Measurements from ENCODE around the gene AKAP13. TPM values are rescaled to one million over a fixed set of nuclear protein-coding genes. Genes with fewer than 3 reads are reported as not detected.

Gene AKAP13
- total and polyA plus RNA-seq, 2 donors (not counting 1 experiment from before 2014, with no cell fraction given): 73.8 to 358 TPM

DNA sequence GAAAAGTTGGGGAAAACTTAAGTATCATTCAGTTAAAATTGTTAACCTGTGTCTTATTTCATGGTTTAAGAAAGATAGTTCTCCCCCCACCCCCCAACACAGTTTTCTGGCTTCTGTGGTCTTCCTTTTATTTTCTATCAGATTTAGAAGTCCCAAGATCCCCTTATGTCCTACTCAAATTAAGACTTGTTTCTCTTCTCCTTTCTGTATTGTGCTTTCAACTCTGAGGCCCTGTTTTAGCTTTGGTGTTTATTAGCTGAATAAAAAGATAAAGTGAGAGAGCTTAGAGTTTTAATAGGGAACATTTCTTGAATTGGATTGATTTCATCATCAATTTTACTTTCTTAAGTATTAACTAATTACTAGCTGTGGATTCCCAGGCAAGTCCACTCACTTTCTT is 62.6 kb downstream of the AKAP13 start:
- Histone ChIP-seq H3K9me3 (ENCODE audit: control extremely low read depth in 1 of 3, control insufficient read depth in 2 of 3, insufficient read depth in 1 of 3, low read length in 2 of 3) (peaks cover 0 to 3% (median 0%) of the 10 kb centered on the region in 3 donors), H3K4me3 (ENCODE audit: control extremely low read depth in 1 of 5, extremely low read depth in 1 of 5, insufficient read depth in 1 of 5, low read depth in 2 of 5, low read length in 4 of 5) (peak overlapping the region in 1 of 5 experiments; percentile 46), H3K27ac (ENCODE audit: low read length in 2 of 2) (peak overlapping the region; percentile 53 to 80), H3K4me2 (replicated peaks; ENCODE audit: low read depth, low read length, poor library complexity, severe bottlenecking) (peak overlapping the region; percentile 67), H2AFZ (ENCODE audit: insufficient read depth, low read depth, low read length, poor library complexity, severe bottlenecking) (no peak overlapping the region), H4K20me1 (ENCODE audit: control insufficient read depth, insufficient read depth, low read length, poor library complexity, severe bottlenecking) (peaks cover 40% of the 10 kb centered on the region), H3K9ac (ENCODE audit: low read length) (peak overlapping the region; percentile 38), H3K36me3 (replicated peaks in 1 of 2; ENCODE audit: control extremely low read depth in 1 of 2, control insufficient read depth in 1 of 2, extremely low read depth in 1 of 2, insufficient read depth in 2 of 2, low read length in 1 of 2) (no peaks in the 10 kb centered on the region), H3K27me3 (replicated peaks in 1 of 4; ENCODE audit: control extremely low read depth in 1 of 4, control insufficient read depth in 3 of 4, insufficient read depth in 4 of 4, low read length in 3 of 4) (no peaks in the 10 kb centered on the region), H3K79me2 (ENCODE audit: control insufficient read depth, insufficient read depth, low read length) (peaks cover 75% of the 10 kb centered on the region), H3K4me1 (ENCODE audit: control insufficient read depth in 2 of 2, insufficient read depth in 2 of 2, low read length in 2 of 2) (peaks cover 35 to 41% of the 10 kb centered on the region in 2 donors)
- ChIA-PET POLR2A (interaction anchor here (0.7 to 1.4 kb wide), 2 partner anchors 111 to 115 kb away, joined by 3 to 5 read pairs; no protein-coding TSS in a partner anchor), CTCF (interaction anchor here (0.6 to 1.9 kb wide), 6 partner anchors 19 to 147 kb away, joined by 3 to 7 read pairs (median 4); no protein-coding TSS in a partner anchor)
- Mint-ChIP-seq H3K27ac (peak overlapping the region; percentile 32), H3K4me3 (peak overlapping the region; percentile 64), H3K9me3 (ENCODE audit: insufficient read depth) (no peaks in the 10 kb centered on the region), H3K4me1 (peaks cover 62% of the 10 kb centered on the region), H3K27me3 (no peaks in the 10 kb centered on the region)
- ATAC-seq (ENCODE audit: low read depth) (peak; percentile 51), DNase-seq (peak; percentile 62)
- TF ChIP-seq EZH2 (IDR thresholded peaks at IDR 0.05; ENCODE audit: borderline replicate concordance, insufficient read depth, low read depth, low read length, poor library complexity, severe bottlenecking): no peak
- TF ChIP-seq, protein P1, sequence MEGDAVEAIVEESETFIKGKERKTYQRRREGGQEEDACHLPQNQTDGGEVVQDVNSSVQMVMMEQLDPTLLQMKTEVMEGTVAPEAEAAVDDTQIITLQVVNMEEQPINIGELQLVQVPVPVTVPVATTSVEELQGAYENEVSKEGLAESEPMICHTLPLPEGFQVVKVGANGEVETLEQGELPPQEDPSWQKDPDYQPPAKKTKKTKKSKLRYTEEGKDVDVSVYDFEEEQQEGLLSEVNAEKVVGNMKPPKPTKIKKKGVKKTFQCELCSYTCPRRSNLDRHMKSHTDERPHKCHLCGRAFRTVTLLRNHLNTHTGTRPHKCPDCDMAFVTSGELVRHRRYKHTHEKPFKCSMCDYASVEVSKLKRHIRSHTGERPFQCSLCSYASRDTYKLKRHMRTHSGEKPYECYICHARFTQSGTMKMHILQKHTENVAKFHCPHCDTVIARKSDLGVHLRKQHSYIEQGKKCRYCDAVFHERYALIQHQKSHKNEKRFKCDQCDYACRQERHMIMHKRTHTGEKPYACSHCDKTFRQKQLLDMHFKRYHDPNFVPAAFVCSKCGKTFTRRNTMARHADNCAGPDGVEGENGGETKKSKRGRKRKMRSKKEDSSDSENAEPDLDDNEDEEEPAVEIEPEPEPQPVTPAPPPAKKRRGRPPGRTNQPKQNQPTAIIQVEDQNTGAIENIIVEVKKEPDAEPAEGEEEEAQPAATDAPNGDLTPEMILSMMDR (IDR thresholded peaks at IDR 0.05): no peak
- intact Hi-C loops (cut with micrococcal nuclease): loop anchor here (2.0 to 5.0 kb wide), 4 partner anchors 14 to 61 kb away; partner anchors contain the start of gene AKAP13

DNA sequence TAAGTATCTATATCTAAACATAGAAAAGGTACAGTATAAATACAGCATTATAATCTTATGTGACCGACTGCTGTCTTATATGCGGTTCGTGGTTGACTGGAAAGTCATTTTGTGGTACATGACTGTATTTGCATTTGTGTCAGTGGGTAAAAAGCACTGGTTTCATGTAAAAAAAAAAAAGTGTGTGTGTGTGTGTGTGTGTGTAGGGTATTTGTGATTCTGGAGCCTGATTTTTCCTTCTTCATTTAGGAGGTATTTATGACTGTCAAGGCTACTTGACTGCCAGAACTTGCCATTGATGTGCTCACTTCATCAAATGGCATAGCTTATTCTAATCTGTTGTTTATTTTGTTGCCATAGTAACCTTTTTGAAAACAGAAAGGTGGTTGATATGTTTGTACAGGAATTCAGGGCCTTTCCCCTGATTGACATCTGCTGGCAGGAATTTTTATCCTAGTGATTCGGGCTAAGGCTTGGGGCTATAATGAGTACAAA is 63.2 kb downstream of the AKAP13 start:
- peaks cover 46% of the 10 kb centered on the region for H4K20me1 ChIP-seq (ENCODE audit: control insufficient read depth, insufficient read depth, low read length, poor library complexity, severe bottlenecking)
- peak overlapping the region; percentile 82 for H3K27ac Mint-ChIP-seq
- POLR2A ChIA-PET: interaction anchor here (0.7 to 1.4 kb wide), 3 partner anchors 15 to 115 kb away, joined by 3 to 5 read pairs (median 4); no protein-coding TSS in a partner anchor
- no peaks in the 10 kb centered on the region for H3K27me3 Mint-ChIP-seq
- peak overlapping the region; percentile 53 to 80 for H3K27ac ChIP-seq (ENCODE audit: low read length in 2 of 2)
- CTCF ChIA-PET: interaction anchor here (0.6 to 1.9 kb wide), 8 partner anchors 19 to 147 kb away, joined by 3 to 7 read pairs (median 4); no protein-coding TSS in a partner anchor
- 0% methylated on average over 1 of the region's 4 CpGs for WGBS (ENCODE audit: insufficient coverage)
- no peak overlapping the region for H2AFZ ChIP-seq (ENCODE audit: insufficient read depth, low read depth, low read length, poor library complexity, severe bottlenecking)
- peaks cover 68% of the 10 kb centered on the region for H3K4me1 Mint-ChIP-seq
- H3K4me3 ChIP-seq (ENCODE audit: control extremely low read depth in 1 of 5, extremely low read depth in 1 of 5, insufficient read depth in 1 of 5, low read depth in 2 of 5, low read length in 4 of 5): peak overlapping the region in 1 of 5 experiments; percentile 46
- ATAC-seq (ENCODE audit: low read depth) (peak; percentile 71), DNase-seq (peak; percentile 77)
- peaks cover 35 to 41% of the 10 kb centered on the region in 2 donors for H3K4me1 ChIP-seq (ENCODE audit: control insufficient read depth in 2 of 2, insufficient read depth in 2 of 2, low read length in 2 of 2)
- H3K79me2 ChIP-seq (ENCODE audit: control insufficient read depth, insufficient read depth, low read length): peaks cover 81% of the 10 kb centered on the region
- H3K9ac ChIP-seq (ENCODE audit: low read length): peak overlapping the region; percentile 38
- H3K4me2 ChIP-seq (replicated peaks; ENCODE audit: low read depth, low read length, poor library complexity, severe bottlenecking): peak overlapping the region; percentile 67
- H3K36me3 ChIP-seq (replicated peaks in 1 of 2; ENCODE audit: control extremely low read depth in 1 of 2, control insufficient read depth in 1 of 2, extremely low read depth in 1 of 2, insufficient read depth in 2 of 2, low read length in 1 of 2): no peaks in the 10 kb centered on the region
- TF ChIP-seq, protein P1 (IDR thresholded peaks at IDR 0.05): no peak
- TF ChIP-seq EZH2 (IDR thresholded peaks at IDR 0.05; ENCODE audit: borderline replicate concordance, insufficient read depth, low read depth, low read length, poor library complexity, severe bottlenecking): no peak
- H3K9me3 Mint-ChIP-seq (ENCODE audit: insufficient read depth): no peaks in the 10 kb centered on the region
- H3K4me3 Mint-ChIP-seq: peak overlapping the region; percentile 64
- no peaks in the 10 kb centered on the region for H3K27me3 ChIP-seq (replicated peaks in 1 of 4; ENCODE audit: control extremely low read depth in 1 of 4, control insufficient read depth in 3 of 4, insufficient read depth in 4 of 4, low read length in 3 of 4)
- peaks cover 0 to 3% (median 0%) of the 10 kb centered on the region in 3 donors for H3K9me3 ChIP-seq (ENCODE audit: control extremely low read depth in 1 of 3, control insufficient read depth in 2 of 3, insufficient read depth in 1 of 3, low read length in 2 of 3)
- intact Hi-C loops (cut with micrococcal nuclease): loop anchor here (2.0 to 5.0 kb wide), 4 partner anchors 13 to 61 kb away; partner anchors contain the start of gene AKAP13

Data from B cell (primary cell).